Hepatocyte (in vitro differentiated cells): ENCODE data around the gene SELENOF.

ENCODE experiments used
- CTCF ChIP-seq: fragments of 200-600 bp; sonication (generic); IDR thresholded peaks from 2 replicates; pipeline ENCODE4 v1.5.1; 2016; ENCODE audit warnings: antibody characterized with exemption, mild to moderate bottlenecking; ENCODE audit not compliant: poor library complexity
- EZH2 ChIP-seq: fragments of 200-600 bp; sonication (generic); IDR thresholded peaks from 2 replicates; pipeline ENCODE4 v1.6.1; 2016; ENCODE audit warnings: antibody characterized with exemption, mild to moderate bottlenecking, borderline replicate concordance
- EZH2phosphoT487 ChIP-seq: fragments of 200-600 bp; sonication (generic); IDR thresholded peaks from one replicate; pipeline ENCODE4 v1.6.1; 2018; ENCODE audit warnings: antibody characterized with exemption, mild to moderate bottlenecking, low read depth, moderate library complexity; ENCODE audit not compliant: unreplicated experiment, severe bottlenecking

- TF ChIP-seq CTCF (no peak), EZH2 (no peak), EZH2phosphoT487 (no peak)
Measured at GRCh38 chr1:86856196-86856595, 57.7 kb downstream of the SELENOF start.
